NCI-H69 (cell line): ENCODE measurements around the gene KIF5B.
"Not testable (repeated sequence)": the region's sequence is repeated elsewhere in the genome, so short reads cannot be mapped to it uniquely, and the experiment has no call there.

ENCODE experiments used
- DNase-seq: peaks from one replicate; lab custom pipeline; 2025; lab: John Stamatoyannopoulos, UW

KIF5B gene

GRCh38 chr10:32056136-32057035, at the start of gene KIF5B:
Gene KIF5B (minus strand): TSS chr10:32056425. CDS start chr10:32055973, 452 bp downstream.
- peak; percentile 86 for DNase-seq

- DNase-seq = peak; percentile 44
These were observed 49.7 kb upstream of the KIF5B start for GRCh38 chr10:32105782-32106382.

- no peak for DNase-seq
These were observed 48.6 kb upstream of the KIF5B start for GRCh38 chr10:32104622-32105509.

GRCh38 chr10:32104181-32104580, 48.0 kb upstream of the KIF5B start:
- DNase-seq = no peak

GRCh38 chr10:32103721-32104120, 47.5 kb upstream of the KIF5B start:
- no peak for DNase-seq

- DNase-seq = not testable (repeated sequence)
These were observed 42.5 kb upstream of the KIF5B start for GRCh38 chr10:32098566-32099259.

- peak; percentile 4 for DNase-seq
These were observed 39.0 kb upstream of the KIF5B start for GRCh38 chr10:32095116-32095733.

GRCh38 chr10:32093650-32094049, 37.4 kb upstream of the KIF5B start:
- no peak for DNase-seq

- DNase-seq = no peak
These were observed 34.8 kb upstream of the KIF5B start for GRCh38 chr10:32091046-32091445.

- DNase-seq = no peak
These were observed 28.1 kb upstream of the KIF5B start for GRCh38 chr10:32084185-32084851.

- DNase-seq = no peak
These were observed 21.8 kb upstream of the KIF5B start for GRCh38 chr10:32077896-32078485.

GRCh38 chr10:32073659-32074058, 17.4 kb upstream of the KIF5B start:
- DNase-seq = no peak

GRCh38 chr10:32073128-32073527, 16.9 kb upstream of the KIF5B start:
- DNase-seq = no peak

- DNase-seq = no peak
These were observed 16.0 kb upstream of the KIF5B start for GRCh38 chr10:32072025-32072800.

GRCh38 chr10:32070645-32071044, 14.4 kb upstream of the KIF5B start:
- no peak for DNase-seq

GRCh38 chr10:32068569-32068968, 12.3 kb upstream of the KIF5B start:
- no peak for DNase-seq

GRCh38 chr10:32067931-32068330, 11.7 kb upstream of the KIF5B start:
- DNase-seq = not testable (repeated sequence)

- DNase-seq = no peak
These were observed 9.6 kb upstream of the KIF5B start for GRCh38 chr10:32065856-32066255.

- DNase-seq = no peak
These were observed 5.2 kb upstream of the KIF5B start for GRCh38 chr10:32061440-32061839.

- DNase-seq = no peak
These were observed 4.1 kb upstream of the KIF5B start for GRCh38 chr10:32060347-32060746.
